H9 (cell line): ENCODE measurements around the gene COL19A1. TPM values are rescaled to one million over a fixed set of nuclear protein-coding genes. Genes with fewer than 3 reads are reported as not detected.

Experiments
- DNase-seq: peaks from one replicate; pipeline ENCODE4 v3.0.0-alpha.2; 2017
- H2AFZ ChIP-seq: one replicate; pipeline ENCODE4 v1.6.1; 2013; ENCODE audit warnings: mild to moderate bottlenecking, low read length, control low read depth, moderate library complexity
- H2AK5ac ChIP-seq: 2 replicates; pipeline ENCODE4 v1.6.1; 2013; ENCODE audit warnings: low read length, control low read depth, mixed read lengths; ENCODE audit not compliant: insufficient read length
- H2BK120ac ChIP-seq: one replicate; pipeline ENCODE4 v1.6.1; 2013; ENCODE audit warnings: low read depth, mild to moderate bottlenecking, low read length, control low read depth, inconsistent platforms; ENCODE audit not compliant: poor library complexity, severe bottlenecking
- H2BK12ac ChIP-seq: 2 replicates; pipeline ENCODE4 v1.6.1; 2013; ENCODE audit warnings: low read length, control low read depth, mixed read lengths, low read depth; ENCODE audit not compliant: insufficient read length
- H2BK15ac ChIP-seq: 2 replicates; pipeline ENCODE4 v1.6.1; 2013; ENCODE audit warnings: low read depth, low read length, control low read depth
- H2BK20ac ChIP-seq: one replicate; pipeline ENCODE4 v1.6.1; 2013; ENCODE audit warnings: low read depth, mild to moderate bottlenecking, low read length, control low read depth, inconsistent platforms; ENCODE audit not compliant: poor library complexity, severe bottlenecking
- H2BK5ac ChIP-seq: 2 replicates; pipeline ENCODE4 v1.6.1; 2013; ENCODE audit warnings: low read length, control low read depth, mixed read lengths; ENCODE audit not compliant: insufficient read length
- H3K14ac ChIP-seq: 2 replicates; pipeline ENCODE4 v1.6.1; 2013; ENCODE audit warnings: low read length, control low read depth; ENCODE audit not compliant: insufficient read depth
- H3K18ac ChIP-seq: 2 replicates; pipeline ENCODE4 v1.6.1; 2013; ENCODE audit warnings: low read depth, mild to moderate bottlenecking, mixed read lengths, low read length, control low read depth; ENCODE audit not compliant: insufficient read length
- H3K23ac ChIP-seq: 2 replicates; pipeline ENCODE4 v1.6.1; 2013; ENCODE audit warnings: low read length, control low read depth, mixed read lengths, low read depth; ENCODE audit not compliant: insufficient read length
- H3K23me2 ChIP-seq: 2 replicates; pipeline ENCODE4 v1.6.1; 2013; ENCODE audit warnings: low read depth, mild to moderate bottlenecking, mixed read lengths, low read length, control low read depth; ENCODE audit not compliant: insufficient read length, poor library complexity, severe bottlenecking
- H3K27ac ChIP-seq: 2 replicates; pipeline ENCODE4 v1.5.1; 2013; ENCODE audit warnings: low read length, control low read depth, mixed read lengths, low read depth; ENCODE audit not compliant: insufficient read length
- H3K27me3 ChIP-seq: 2 replicates; pipeline ENCODE4 v1.6.1; 2013; ENCODE audit warnings: low read length, control low read depth, inconsistent platforms; ENCODE audit not compliant: insufficient read depth
- H3K4ac ChIP-seq: 2 replicates; pipeline ENCODE4 v1.6.1; 2013; ENCODE audit warnings: low read depth, mild to moderate bottlenecking, control low read depth, inconsistent platforms, low read length, moderate library complexity
- H3K4me1 ChIP-seq: 2 replicates; pipeline ENCODE4 v1.6.1; 2013; ENCODE audit warnings: low read length, control low read depth, inconsistent platforms; ENCODE audit not compliant: insufficient read depth
- H3K4me2 ChIP-seq: 2 replicates; pipeline ENCODE4 v1.6.1; 2013; ENCODE audit warnings: low read length, control low read depth, mixed read lengths; ENCODE audit not compliant: insufficient read length, insufficient read depth
- H3K56ac ChIP-seq: 2 replicates; pipeline ENCODE4 v1.6.1; 2013; ENCODE audit warnings: low read depth, mild to moderate bottlenecking, mixed read lengths, low read length, control low read depth; ENCODE audit not compliant: insufficient read length
- H3K79me1 ChIP-seq: 2 replicates; pipeline ENCODE4 v1.6.1; 2013; ENCODE audit warnings: low read depth, mild to moderate bottlenecking, moderate library complexity, low read length, control low read depth, inconsistent platforms; ENCODE audit not compliant: insufficient read depth, poor library complexity, severe bottlenecking
- H3K79me2 ChIP-seq: 2 replicates; pipeline ENCODE4 v1.6.1; 2013; ENCODE audit warnings: low read length, control low read depth, inconsistent platforms; ENCODE audit not compliant: insufficient read depth
- H3K9ac ChIP-seq: 2 replicates; pipeline ENCODE4 v1.6.1; 2013; ENCODE audit warnings: low read length, control low read depth, mixed read lengths; ENCODE audit not compliant: insufficient read length; ENCODE audit errors: extremely low read depth
- H3K9me3 ChIP-seq: one replicate; pipeline ENCODE4 v1.6.1; 2013; ENCODE audit warnings: low read depth, low read length, inconsistent platforms; ENCODE audit not compliant: control insufficient read depth
- H3T11ph ChIP-seq: one replicate; pipeline ENCODE4 v1.6.1; 2013; ENCODE audit warnings: mild to moderate bottlenecking, low read length, control low read depth, inconsistent platforms
- H4K20me1 ChIP-seq: one replicate; pipeline ENCODE4 v1.6.1; 2013; ENCODE audit not compliant: control insufficient read depth, insufficient read length, insufficient read depth
- H4K5ac ChIP-seq: 2 replicates; pipeline ENCODE4 v1.6.1; 2013; ENCODE audit warnings: low read depth, mild to moderate bottlenecking, mixed read lengths, low read length, control low read depth; ENCODE audit not compliant: insufficient read length
- H4K8ac ChIP-seq: replicated peaks from 2 replicates; pipeline ENCODE4 v1.6.1; 2013; ENCODE audit warnings: low read length, control low read depth, mixed read lengths, low read depth; ENCODE audit not compliant: insufficient read length
- H4K91ac ChIP-seq: 2 replicates; pipeline ENCODE4 v1.6.1; 2013; ENCODE audit warnings: low read depth, mild to moderate bottlenecking, moderate library complexity, mixed read lengths, low read length, control low read depth; ENCODE audit not compliant: insufficient read length
- H3K27ac Mint-ChIP-seq, 3 experiments: 2 replicates in 2 of 3; 3 replicates in 1 of 3; pipeline ENCODE4 v1.8.0; 2020 to 2021; ENCODE audit warnings: mixed read lengths in 3 of 3, mild to moderate bottlenecking in 1 of 3, moderate library complexity in 1 of 3
- H3K27me3 Mint-ChIP-seq: 2 replicates; pipeline ENCODE4 v1.8.0; 2021; ENCODE audit warnings: low read depth, mild to moderate bottlenecking, moderate library complexity, mixed read lengths
- H3K36me3 Mint-ChIP-seq, 3 experiments: 2 replicates in 2 of 3; 3 replicates in 1 of 3; pipeline ENCODE4 v1.8.0; 2020 to 2021; ENCODE audit warnings: low read depth in 3 of 3, mixed read lengths in 3 of 3; ENCODE audit not compliant: insufficient read depth in 1 of 3
- H3K4me1 Mint-ChIP-seq, 2 experiments: 2 replicates each; pipeline ENCODE4 v1.8.0; 2020; ENCODE audit warnings: mixed read lengths in 2 of 2
- H3K4me3 Mint-ChIP-seq, 2 experiments: 2 replicates in 1 of 2; 3 replicates in 1 of 2; pipeline ENCODE4 v1.8.0; 2020 to 2021; ENCODE audit warnings: mild to moderate bottlenecking in 2 of 2, mixed read lengths in 2 of 2, moderate library complexity in 1 of 2
- H3K9me3 Mint-ChIP-seq, 2 experiments: 2 replicates in 1 of 2; 3 replicates in 1 of 2; pipeline ENCODE4 v1.8.0; 2020; ENCODE audit warnings: mild to moderate bottlenecking in 2 of 2, mixed read lengths in 2 of 2, moderate library complexity in 1 of 2
- WGBS: extraction: QIAGEN DNeasy Blood & Tissue Kit; methylation state at CpG from one replicate; pipeline ENCODE4 v1.1.7; 2013; ENCODE audit warnings: missing lambda C conversion rate, low lambda C conversion rate, mixed read lengths; ENCODE audit not compliant: insufficient read length; ENCODE audit errors: extremely low coverage; 5-methylcytosine and 5-hydroxymethylcytosine counted together
- long read RNA-seq: library from polyadenylated mRNA; unstranded; transcript quantifications from one replicate; pipeline ENCODE4 v2.0.0, GENCODE V29; 2020
- total RNA-seq: library from RNA; stranded (reverse); gene quantifications from 2 replicates; pipeline ENCODE4 v1.2.1, GENCODE V29; 2021
- TF ChIP-seq, protein P1 (sequence below): fragments of 200-600 bp; sonication (generic); conservative IDR thresholded peaks from 3 replicates; pipeline ENCODE4 v1.8.0; 2021; ENCODE audit warnings: antibody characterized with exemption, mild to moderate bottlenecking

COL19A1 gene
- total RNA-seq: not detected in 2 replicates
- long read RNA-seq: 0 reads

DNA sequence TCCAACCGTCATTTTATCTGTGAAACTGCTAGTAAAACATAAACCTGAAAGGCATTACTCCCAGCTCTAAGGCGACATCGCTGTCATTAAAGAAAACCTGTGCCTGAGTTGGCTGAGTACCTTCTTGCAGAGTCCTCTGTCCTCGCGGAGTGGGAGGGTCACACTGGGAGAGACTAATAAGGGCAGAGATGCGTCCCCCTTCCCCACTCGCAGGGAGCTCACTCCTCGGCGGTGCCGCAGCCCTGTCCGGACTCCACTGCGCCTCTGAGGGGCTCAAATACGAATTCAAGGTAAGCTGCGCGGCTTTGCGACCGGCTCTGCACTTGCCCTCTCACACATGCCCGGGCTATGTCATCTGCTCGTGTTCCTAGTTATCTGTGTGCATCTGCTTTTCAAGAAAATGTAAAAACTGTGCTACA, at the start of gene COL19A1:
TSS of gene COL19A1 (plus strand) at position 206 of the 419 bp plus-strand sequence. CDS start 13,012 bp downstream, outside the sequence.
- Histone ChIP-seq H3K27ac (no peak within 1 kb of the TSS), H3K9me3 (no peaks in the 10 kb centered on the region), H3K23me2 (peaks cover 13% of the 10 kb centered on the region), H3K4me1 (no peaks in the 10 kb centered on the region), H3T11ph (no peak within 1 kb of the TSS), H4K91ac (no peak within 1 kb of the TSS), H3K4me2 (peak within 1 kb of the TSS; percentile 85), H4K5ac (no peak within 1 kb of the TSS), H3K9ac (no peak within 1 kb of the TSS), H3K56ac (no peak within 1 kb of the TSS), H3K79me1 (no peaks in the 10 kb centered on the region), H2BK5ac (no peak within 1 kb of the TSS), H2BK120ac (no peak within 1 kb of the TSS), H3K14ac (no peak within 1 kb of the TSS), H4K8ac (no peak within 1 kb of the TSS), H2AK5ac (no peak within 1 kb of the TSS), H3K18ac (no peak within 1 kb of the TSS), H3K27me3 (peaks cover 16% of the 10 kb centered on the region; the same call in 1 of the 2 replicates), H4K20me1 (no peaks in the 10 kb centered on the region), H2BK15ac (no peak within 1 kb of the TSS), H2BK20ac (no peak within 1 kb of the TSS), H2BK12ac (no peak within 1 kb of the TSS), H2AFZ (no peak within 1 kb of the TSS), H3K23ac (no peak within 1 kb of the TSS), H3K79me2 (no peaks in the 10 kb centered on the region), H3K4ac (no peak within 1 kb of the TSS)
- peak within 1 kb of the TSS; percentile 63 to 90 for H3K4me3 Mint-ChIP-seq
- TF ChIP-seq, protein P1, sequence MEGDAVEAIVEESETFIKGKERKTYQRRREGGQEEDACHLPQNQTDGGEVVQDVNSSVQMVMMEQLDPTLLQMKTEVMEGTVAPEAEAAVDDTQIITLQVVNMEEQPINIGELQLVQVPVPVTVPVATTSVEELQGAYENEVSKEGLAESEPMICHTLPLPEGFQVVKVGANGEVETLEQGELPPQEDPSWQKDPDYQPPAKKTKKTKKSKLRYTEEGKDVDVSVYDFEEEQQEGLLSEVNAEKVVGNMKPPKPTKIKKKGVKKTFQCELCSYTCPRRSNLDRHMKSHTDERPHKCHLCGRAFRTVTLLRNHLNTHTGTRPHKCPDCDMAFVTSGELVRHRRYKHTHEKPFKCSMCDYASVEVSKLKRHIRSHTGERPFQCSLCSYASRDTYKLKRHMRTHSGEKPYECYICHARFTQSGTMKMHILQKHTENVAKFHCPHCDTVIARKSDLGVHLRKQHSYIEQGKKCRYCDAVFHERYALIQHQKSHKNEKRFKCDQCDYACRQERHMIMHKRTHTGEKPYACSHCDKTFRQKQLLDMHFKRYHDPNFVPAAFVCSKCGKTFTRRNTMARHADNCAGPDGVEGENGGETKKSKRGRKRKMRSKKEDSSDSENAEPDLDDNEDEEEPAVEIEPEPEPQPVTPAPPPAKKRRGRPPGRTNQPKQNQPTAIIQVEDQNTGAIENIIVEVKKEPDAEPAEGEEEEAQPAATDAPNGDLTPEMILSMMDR: no peak
- WGBS: no CpG with 5 or more reads among the region's 19 CpGs
- peak; percentile 56 for DNase-seq
- H3K9me3 Mint-ChIP-seq: no peaks in the 10 kb centered on the region
- peaks cover 23 to 25% of the 10 kb centered on the region in 2 experiments for H3K4me1 Mint-ChIP-seq
- peaks cover 64% of the 10 kb centered on the region for H3K27me3 Mint-ChIP-seq
- H3K27ac Mint-ChIP-seq: no peak within 1 kb of the TSS
- H3K36me3 Mint-ChIP-seq: no peaks in the 10 kb centered on the region
